ENCODE data around the gene PXMP2. TPM values are rescaled to one million over a fixed set of nuclear protein-coding genes. Genes with fewer than 3 reads are reported as not detected.

PXMP2 gene
- total RNA-seq, 1 donor from 2014 or later = 9.0 TPM

GRCh38 chr12:132672116-132672515, 15.3 kb upstream of the PXMP2 start:
- no peak for TF ChIP-seq CTCF (IDR thresholded peaks at IDR 0.05; ENCODE audit: insufficient read depth, low read depth, low read length)
- no peak for TF ChIP-seq EZH2 (IDR thresholded peaks at IDR 0.05; ENCODE audit: insufficient read depth, low read length)
- no peak overlapping the region for H3K9ac ChIP-seq (ENCODE audit: low read length)
- H3K36me3 ChIP-seq (ENCODE audit: insufficient read depth, low read length) = peaks cover 23% of the 10 kb centered on the region
- no peaks in the 10 kb centered on the region for H3K4me1 ChIP-seq (ENCODE audit: insufficient read depth, low read length)
- Mint-ChIP-seq H3K27me3 (ENCODE audit: low read depth, unreplicated experiment) (peaks cover 8% of the 10 kb centered on the region), H3K9me3 (ENCODE audit: unreplicated experiment) (peaks cover 5% of the 10 kb centered on the region), H3K27ac (ENCODE audit: unreplicated experiment) (no peak overlapping the region), H3K4me1 (ENCODE audit: low read depth, unreplicated experiment) (no peaks in the 10 kb centered on the region), H3K4me3 (ENCODE audit: unreplicated experiment) (no peak overlapping the region), H3K36me3 (ENCODE audit: low read depth, unreplicated experiment) (peaks cover 33% of the 10 kb centered on the region)
- no peaks in the 10 kb centered on the region for H3K79me2 ChIP-seq (ENCODE audit: insufficient read depth, low read length)
- no peaks in the 10 kb centered on the region for H4K20me1 ChIP-seq (ENCODE audit: insufficient read depth, low read length)
- H3K9me3 ChIP-seq (ENCODE audit: insufficient read depth, low read depth, low read length) = no peaks in the 10 kb centered on the region
- DNase-seq (ENCODE audit: low read depth) (no peak), FAIRE-seq (no peak)
- no peak overlapping the region for H2AFZ ChIP-seq (ENCODE audit: low read depth, low read length)
- no peaks in the 10 kb centered on the region for H3K27me3 ChIP-seq (ENCODE audit: insufficient read depth, low read length)
- H3K4me2 ChIP-seq (ENCODE audit: low read length) = no peak overlapping the region
- no peak overlapping the region for H3K27ac ChIP-seq (ENCODE audit: low read depth, low read length)
- no peak overlapping the region for H3K4me3 ChIP-seq (ENCODE audit: insufficient read depth, low read depth, low read length)

DNA sequence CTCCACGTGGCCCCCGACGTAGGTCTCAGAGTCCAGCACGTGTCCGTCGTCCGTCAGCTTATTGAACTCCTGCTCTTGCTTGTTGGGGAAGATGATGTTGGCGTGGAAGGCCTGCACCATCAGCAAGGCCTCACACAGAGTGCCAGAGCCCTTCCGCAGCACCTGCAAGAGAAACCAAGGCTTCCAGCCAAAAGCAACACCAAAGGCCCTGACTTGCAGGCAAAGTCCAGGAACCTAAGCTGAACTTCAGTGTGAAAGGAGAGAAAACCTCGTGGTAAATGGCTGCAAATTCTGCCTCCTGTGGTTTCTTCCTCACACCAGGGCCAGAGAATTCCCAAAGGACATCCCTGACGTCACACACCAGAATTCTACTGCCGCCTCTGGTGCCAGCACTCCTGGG, 14.7 kb upstream of the PXMP2 start:
- Mint-ChIP-seq H3K9me3 (ENCODE audit: unreplicated experiment) (peaks cover 3% of the 10 kb centered on the region), H3K4me3 (ENCODE audit: unreplicated experiment) (no peak overlapping the region), H3K4me1 (ENCODE audit: low read depth, unreplicated experiment) (no peaks in the 10 kb centered on the region), H3K27me3 (ENCODE audit: low read depth, unreplicated experiment) (peaks cover 8% of the 10 kb centered on the region), H3K27ac (ENCODE audit: unreplicated experiment) (no peak overlapping the region), H3K36me3 (ENCODE audit: low read depth, unreplicated experiment) (peaks cover 32% of the 10 kb centered on the region)
- no peak overlapping the region for H3K27ac ChIP-seq (ENCODE audit: low read depth, low read length)
- no peak overlapping the region for H2AFZ ChIP-seq (ENCODE audit: low read depth, low read length)
- no peaks in the 10 kb centered on the region for H3K27me3 ChIP-seq (ENCODE audit: insufficient read depth, low read length)
- H3K36me3 ChIP-seq (ENCODE audit: insufficient read depth, low read length) = peaks cover 25% of the 10 kb centered on the region
- H3K9ac ChIP-seq (ENCODE audit: low read length) = no peak overlapping the region
- H3K79me2 ChIP-seq (ENCODE audit: insufficient read depth, low read length) = no peaks in the 10 kb centered on the region
- no peak overlapping the region for H3K4me3 ChIP-seq (ENCODE audit: insufficient read depth, low read depth, low read length)
- FAIRE-seq = no peak
- no peaks in the 10 kb centered on the region for H4K20me1 ChIP-seq (ENCODE audit: insufficient read depth, low read length)
- TF ChIP-seq CTCF (IDR thresholded peaks at IDR 0.05; ENCODE audit: insufficient read depth, low read depth, low read length) (no peak), EZH2 (IDR thresholded peaks at IDR 0.05; ENCODE audit: insufficient read depth, low read length) (no peak)
- no peak overlapping the region for H3K4me2 ChIP-seq (ENCODE audit: low read length)
- no peaks in the 10 kb centered on the region for H3K9me3 ChIP-seq (ENCODE audit: insufficient read depth, low read depth, low read length)
- H3K4me1 ChIP-seq (ENCODE audit: insufficient read depth, low read length) = no peaks in the 10 kb centered on the region
- DNase-seq (ENCODE audit: low read depth) = no peak

DNA sequence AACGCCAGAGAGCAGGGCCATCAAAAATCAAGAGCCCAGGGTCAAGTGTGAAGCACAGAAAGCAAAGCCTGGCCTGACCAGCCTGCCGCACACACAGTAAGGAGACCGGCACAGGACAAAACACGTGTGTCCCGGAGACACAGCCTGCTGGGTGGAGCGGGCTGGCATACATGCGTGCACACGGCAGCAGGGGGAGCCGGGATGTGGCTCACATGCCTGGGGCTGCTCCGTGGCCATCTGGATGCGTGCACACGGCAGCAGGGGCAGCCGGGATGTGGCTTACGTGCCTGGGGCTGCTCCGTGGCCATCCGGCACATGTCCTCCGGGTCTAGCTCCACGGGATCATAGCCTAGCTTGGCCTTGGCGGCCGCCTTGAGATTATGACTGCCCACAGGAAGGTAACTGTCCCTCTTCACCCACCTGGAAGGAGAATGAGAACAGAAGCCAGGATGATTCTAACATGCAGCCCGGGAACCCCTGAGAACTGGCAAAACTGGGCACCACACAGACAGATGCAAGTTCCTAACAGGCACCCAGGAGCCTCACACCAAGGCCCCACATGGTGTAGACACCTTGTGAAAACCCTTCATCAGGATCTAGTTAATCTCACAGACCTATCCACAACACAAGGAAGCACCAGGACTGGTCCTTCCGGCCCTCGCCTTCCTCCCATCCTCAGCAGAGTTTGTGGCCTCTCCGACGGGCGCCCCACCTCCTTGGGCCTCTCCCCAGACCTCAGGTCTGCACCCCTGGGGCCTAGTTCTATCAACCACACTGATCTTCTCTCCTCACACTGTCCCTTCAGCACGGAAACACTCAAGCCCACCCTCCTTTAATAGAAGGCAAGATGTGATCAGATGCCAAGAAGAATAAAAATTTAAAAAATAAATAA, 13.9 kb upstream of the PXMP2 start:
- H3K4me1 ChIP-seq (ENCODE audit: insufficient read depth, low read length) = no peaks in the 10 kb centered on the region
- DNase-seq (ENCODE audit: low read depth) = no peak
- H3K9ac ChIP-seq (ENCODE audit: low read length) = no peak overlapping the region
- H4K20me1 ChIP-seq (ENCODE audit: insufficient read depth, low read length) = no peaks in the 10 kb centered on the region
- H3K9me3 Mint-ChIP-seq (ENCODE audit: unreplicated experiment) = peaks cover 3% of the 10 kb centered on the region
- no peaks in the 10 kb centered on the region for H3K4me1 Mint-ChIP-seq (ENCODE audit: low read depth, unreplicated experiment)
- H3K4me2 ChIP-seq (ENCODE audit: low read length) = no peak overlapping the region
- H3K36me3 ChIP-seq (ENCODE audit: insufficient read depth, low read length) = peaks cover 24% of the 10 kb centered on the region
- TF ChIP-seq CTCF (IDR thresholded peaks at IDR 0.05; ENCODE audit: insufficient read depth, low read depth, low read length) (no peak), EZH2 (IDR thresholded peaks at IDR 0.05; ENCODE audit: insufficient read depth, low read length) (no peak)
- H3K36me3 Mint-ChIP-seq (ENCODE audit: low read depth, unreplicated experiment) = peaks cover 32% of the 10 kb centered on the region
- H3K27ac Mint-ChIP-seq (ENCODE audit: unreplicated experiment) = no peak overlapping the region
- H3K27ac ChIP-seq (ENCODE audit: low read depth, low read length) = no peak overlapping the region
- no peaks in the 10 kb centered on the region for H3K79me2 ChIP-seq (ENCODE audit: insufficient read depth, low read length)
- H3K4me3 Mint-ChIP-seq (ENCODE audit: unreplicated experiment) = no peak overlapping the region
- no peak overlapping the region for H2AFZ ChIP-seq (ENCODE audit: low read depth, low read length)
- H3K9me3 ChIP-seq (ENCODE audit: insufficient read depth, low read depth, low read length) = no peaks in the 10 kb centered on the region
- H3K27me3 Mint-ChIP-seq (ENCODE audit: low read depth, unreplicated experiment) = peaks cover 8% of the 10 kb centered on the region
- no peak overlapping the region for H3K4me3 ChIP-seq (ENCODE audit: insufficient read depth, low read depth, low read length)
- H3K27me3 ChIP-seq (ENCODE audit: insufficient read depth, low read length) = no peaks in the 10 kb centered on the region
- no peak for FAIRE-seq

Measured in astrocyte (in vitro differentiated cells and primary cell).